NCI-H146 treated with DMSO at 0.1 percent for 48 hours (cell line): Measurements from ENCODE around the gene CALCOCO1.
A peak's percentile ranks its signal among the peaks of the same experiment; 100 is the strongest.
"Not testable (repeated sequence)": the region's sequence is repeated elsewhere in the genome, so short reads cannot be mapped to it uniquely, and the experiment has no call there.

Experiments used
- DNase-seq: peaks from one replicate; lab custom pipeline; 2025; ENCODE audit not compliant: unreplicated experiment; lab: John Stamatoyannopoulos, UW

CALCOCO1 gene

GRCh38 chr12:53734425-53734824 lies 7.2 kb upstream of the CALCOCO1 start:
- DNase-seq: no peak

- no peak for DNase-seq
Measured at GRCh38 chr12:53733807-53734200, 6.6 kb upstream of the CALCOCO1 start.

- DNase-seq: no peak
Measured at GRCh38 chr12:53733051-53733806, 6.0 kb upstream of the CALCOCO1 start.

GRCh38 chr12:53729644-53730043 lies 2.4 kb upstream of the CALCOCO1 start:
- DNase-seq: no peak

- no peak for DNase-seq
Measured at GRCh38 chr12:53728206-53728605, 954 bp upstream of the CALCOCO1 start.

GRCh38 chr12:53726946-53727309 lies 324 bp downstream of the CALCOCO1 start:
- DNase-seq: no peak

GRCh38 chr12:53726341-53726740 lies 911 bp downstream of the CALCOCO1 start:
- no peak for DNase-seq

- no peak for DNase-seq
Measured at GRCh38 chr12:53725824-53726223, 1.4 kb downstream of the CALCOCO1 start.

- DNase-seq: no peak
Measured at GRCh38 chr12:53722450-53723041, 4.7 kb downstream of the CALCOCO1 start.

GRCh38 chr12:53720946-53721345 lies 6.3 kb downstream of the CALCOCO1 start:
- no peak for DNase-seq

- DNase-seq: no peak
Measured at GRCh38 chr12:53719649-53720048, 7.6 kb downstream of the CALCOCO1 start.

- not testable (repeated sequence) for DNase-seq
Measured at GRCh38 chr12:53718567-53718966, 8.7 kb downstream of the CALCOCO1 start.

GRCh38 chr12:53717319-53717718 lies 9.9 kb downstream of the CALCOCO1 start:
- no peak for DNase-seq

GRCh38 chr12:53714004-53714403 lies 13.2 kb downstream of the CALCOCO1 start:
- DNase-seq: no peak

- DNase-seq: no peak
Measured at GRCh38 chr12:53713516-53713915, 13.7 kb downstream of the CALCOCO1 start.

GRCh38 chr12:53712059-53712643 lies 15.1 kb downstream of the CALCOCO1 start:
- no peak for DNase-seq

- no peak for DNase-seq
Measured at GRCh38 chr12:53710091-53710490, 17.2 kb downstream of the CALCOCO1 start.

- no peak for DNase-seq
Measured at GRCh38 chr12:53709671-53710070, 17.6 kb downstream of the CALCOCO1 start.

- DNase-seq: no peak
Measured at GRCh38 chr12:53706080-53706479, 21.2 kb downstream of the CALCOCO1 start.

- no peak for DNase-seq
Measured at GRCh38 chr12:53703756-53704155, 23.5 kb downstream of the CALCOCO1 start.

GRCh38 chr12:53701518-53702264 lies 25.6 kb downstream of the CALCOCO1 start:
- peak; percentile 26 for DNase-seq

- no peak for DNase-seq
Measured at GRCh38 chr12:53700567-53700966, 26.7 kb downstream of the CALCOCO1 start.
